ENCODE measurements around the gene TMEM229A.

DNA sequence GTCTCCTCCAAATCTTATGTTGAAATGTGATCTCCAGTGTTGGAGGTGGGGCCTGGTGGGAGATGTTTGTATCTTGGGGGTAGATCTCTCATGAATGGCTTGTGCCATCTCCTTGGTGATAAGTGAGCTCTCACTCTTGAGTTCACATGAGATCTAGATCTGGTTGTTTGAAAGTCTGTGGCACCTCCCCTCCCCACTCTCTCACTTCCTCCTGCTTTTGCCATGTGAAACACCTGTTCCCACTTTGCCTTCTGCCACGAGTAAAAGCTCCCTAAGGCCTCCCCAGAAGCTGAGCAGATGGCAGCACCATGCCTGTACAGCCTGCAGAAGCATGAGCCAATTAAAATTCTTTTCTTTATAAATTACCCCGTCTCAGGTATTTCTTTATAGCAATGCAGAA, 23.5 kb downstream of the TMEM229A start:
- TF ChIP-seq, protein P1, sequence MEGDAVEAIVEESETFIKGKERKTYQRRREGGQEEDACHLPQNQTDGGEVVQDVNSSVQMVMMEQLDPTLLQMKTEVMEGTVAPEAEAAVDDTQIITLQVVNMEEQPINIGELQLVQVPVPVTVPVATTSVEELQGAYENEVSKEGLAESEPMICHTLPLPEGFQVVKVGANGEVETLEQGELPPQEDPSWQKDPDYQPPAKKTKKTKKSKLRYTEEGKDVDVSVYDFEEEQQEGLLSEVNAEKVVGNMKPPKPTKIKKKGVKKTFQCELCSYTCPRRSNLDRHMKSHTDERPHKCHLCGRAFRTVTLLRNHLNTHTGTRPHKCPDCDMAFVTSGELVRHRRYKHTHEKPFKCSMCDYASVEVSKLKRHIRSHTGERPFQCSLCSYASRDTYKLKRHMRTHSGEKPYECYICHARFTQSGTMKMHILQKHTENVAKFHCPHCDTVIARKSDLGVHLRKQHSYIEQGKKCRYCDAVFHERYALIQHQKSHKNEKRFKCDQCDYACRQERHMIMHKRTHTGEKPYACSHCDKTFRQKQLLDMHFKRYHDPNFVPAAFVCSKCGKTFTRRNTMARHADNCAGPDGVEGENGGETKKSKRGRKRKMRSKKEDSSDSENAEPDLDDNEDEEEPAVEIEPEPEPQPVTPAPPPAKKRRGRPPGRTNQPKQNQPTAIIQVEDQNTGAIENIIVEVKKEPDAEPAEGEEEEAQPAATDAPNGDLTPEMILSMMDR (IDR thresholded peaks at IDR 0.05) = no peak
- TF ChIP-seq EP300 (IDR thresholded peaks at IDR 0.05) (no peak), POLR2A (IDR thresholded peaks at IDR 0.05) (no peak)

Measured in tibial nerve (tissue), 4 donors.